ENCODE data around the gene PMAIP1. TPM values are rescaled to one million over a fixed set of nuclear protein-coding genes. Genes with fewer than 3 reads are reported as not detected.

Gene PMAIP1
- total and polyA plus RNA-seq, 9 of the 15 experiments (the other 6 are each of a cell fraction or from before 2014, with no cell fraction given), result 8.0 to 22.9 (median 14.9) TPM

DNA sequence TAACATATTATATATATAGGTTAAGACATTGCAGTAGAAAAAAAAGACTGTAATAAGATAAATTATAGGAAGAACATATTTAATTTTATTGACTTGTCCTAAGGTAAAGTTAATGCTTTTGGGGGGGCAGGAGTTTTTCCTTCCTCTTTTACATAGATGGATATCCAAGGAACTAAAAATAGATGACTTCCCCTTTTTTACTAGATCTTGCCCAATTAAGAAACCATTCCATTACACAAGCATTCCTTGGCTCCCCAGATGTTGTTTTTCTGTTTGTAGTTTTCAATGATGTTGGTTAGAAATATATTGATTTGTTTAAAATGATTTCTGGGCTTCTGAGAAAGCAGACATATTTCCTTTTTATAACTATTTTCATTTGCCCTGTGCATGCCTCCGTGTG lies 22.4 kb upstream of the PMAIP1 start:
- Histone ChIP-seq H3K4me3 (no peak overlapping the region), H3K36me3 (ENCODE audit: control insufficient read depth, insufficient read depth, low read length) (no peaks in the 10 kb centered on the region), H3K9ac (ENCODE audit: insufficient read depth in 1 of 2, low read depth in 2 of 2, low read length in 2 of 2) (no peak overlapping the region), H3K27me3 (ENCODE audit: control insufficient read depth in 2 of 2, insufficient read depth in 2 of 2, low read length in 2 of 2) (no peaks in the 10 kb centered on the region), H3K4me2 (ENCODE audit: insufficient read depth, low read length) (no peak overlapping the region), H3K27ac (ENCODE audit: extremely low read depth, low read depth, low read length) (no peak overlapping the region), H3K9me3 (replicated peaks; ENCODE audit: control insufficient read depth, insufficient read depth, low read depth, low read length) (no peaks in the 10 kb centered on the region), H3K79me2 (ENCODE audit: control insufficient read depth, insufficient read depth, low read length) (no peaks in the 10 kb centered on the region), H3K4me1 (replicated peaks in 1 of 2; ENCODE audit: control insufficient read depth in 2 of 2, insufficient read depth in 2 of 2, low read length in 2 of 2) (peaks cover 3 to 9% of the 10 kb centered on the region in 2 experiments; a peak in 4 of 5 replicates), H4K20me1 (replicated peaks; ENCODE audit: control insufficient read depth, insufficient read depth, low read length) (no peaks in the 10 kb centered on the region), H2AFZ (ENCODE audit: low read depth, low read length) (no peak overlapping the region), H3K9me1 (ENCODE audit: control insufficient read depth, insufficient read depth, low read length) (no peaks in the 10 kb centered on the region)
- TF ChIP-seq RAD21 (CRISPR knock-in tag; conservative IDR thresholded peaks at IDR 0.05 in 1 of 2, IDR thresholded peaks at IDR 0.05 in 1 of 2) (no peak), ARID1B (IDR thresholded peaks at IDR 0.05) (peak; percentile 46), CEBPB (tag; IDR thresholded peaks at IDR 0.05) (peak; percentile 84), SMARCA4 (IDR thresholded peaks at IDR 0.05) (peak; percentile 42; the same call in 1 of the 2 replicates), SPI1 (IDR thresholded peaks at IDR 0.05; ENCODE audit: borderline replicate concordance, low read depth, low read length) (peak; percentile 93), ZNF766 (CRISPR knock-in tag; conservative IDR thresholded peaks at IDR 0.05) (0 out of 2 replicates have a peak, but pooled peaks have one; percentile 54), TRIM24 (IDR thresholded peaks at IDR 0.05) (0 out of 4 replicates have a peak, but pooled peaks of 1 of the 2 experiments have one; percentile 8), COPS2 (conservative IDR thresholded peaks at IDR 0.05) (no peak), MEF2A (IDR thresholded peaks at IDR 0.05; ENCODE audit: control insufficient read depth, low read depth, low read length) (peak; percentile 82), NBN (IDR thresholded peaks at IDR 0.05; ENCODE audit: low read depth) (peak; percentile 23; the same call in 1 of the 2 replicates), POLR3A (IDR thresholded peaks at IDR 0.05; ENCODE audit: borderline replicate concordance, extremely low read depth, insufficient read depth, insufficient read length) (no peak), ZBTB5 (IDR thresholded peaks at IDR 0.05) (no peak), TAF9B (IDR thresholded peaks at IDR 0.05; ENCODE audit: partially characterized antibody) (no peak), CEBPG (CRISPR knock-in tag; IDR thresholded peaks at IDR 0.05) (no peak), CEBPG (tag; conservative IDR thresholded peaks at IDR 0.05 in 1 of 2, IDR thresholded peaks at IDR 0.05 in 1 of 2) (peak; percentile 49 to 84; a peak in 3 of 4 replicates), SMARCE1 (IDR thresholded peaks at IDR 0.05) (peak; percentile 63; the same call in 1 of the 2 replicates), MEF2D (tag; conservative IDR thresholded peaks at IDR 0.05; ENCODE audit: low read depth) (peak; percentile 97), NCOA4 (IDR thresholded peaks at IDR 0.05; ENCODE audit: partially characterized antibody) (no peak)
- TF ChIP-seq, protein P1, sequence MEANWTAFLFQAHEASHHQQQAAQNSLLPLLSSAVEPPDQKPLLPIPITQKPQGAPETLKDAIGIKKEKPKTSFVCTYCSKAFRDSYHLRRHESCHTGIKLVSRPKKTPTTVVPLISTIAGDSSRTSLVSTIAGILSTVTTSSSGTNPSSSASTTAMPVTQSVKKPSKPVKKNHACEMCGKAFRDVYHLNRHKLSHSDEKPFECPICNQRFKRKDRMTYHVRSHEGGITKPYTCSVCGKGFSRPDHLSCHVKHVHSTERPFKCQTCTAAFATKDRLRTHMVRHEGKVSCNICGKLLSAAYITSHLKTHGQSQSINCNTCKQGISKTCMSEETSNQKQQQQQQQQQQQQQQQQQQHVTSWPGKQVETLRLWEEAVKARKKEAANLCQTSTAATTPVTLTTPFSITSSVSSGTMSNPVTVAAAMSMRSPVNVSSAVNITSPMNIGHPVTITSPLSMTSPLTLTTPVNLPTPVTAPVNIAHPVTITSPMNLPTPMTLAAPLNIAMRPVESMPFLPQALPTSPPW (CRISPR knock-in tag; IDR thresholded peaks at IDR 0.05), result peak; percentile 64
- POLR2A ChIA-PET, result no interaction called here
- DNase-seq (ENCODE audit: extremely low read depth in 1 of 4, low spot score in 3 of 4) (no peak), ATAC-seq (no peak), FAIRE-seq (no peak)
- WGBS (ENCODE audit: insufficient coverage, low coverage, missing lambda C conversion rate), result 0% methylated on average over 1 of the region's 1 CpG
- in situ Hi-C loops (cut with MboI), result no loop called here
- intact Hi-C loops (cut with micrococcal nuclease), result no loop called here
- CTCF ChIA-PET (ENCODE audit: low intra/inter-chr PET ratio), result no interaction called here
- BruUV-seq (replicated peaks), result no TSS peak
